Measurements from ENCODE around the gene METTL25. TPM values are rescaled to one million over a fixed set of nuclear protein-coding genes. Genes with fewer than 3 reads are reported as not detected.

The METTL25 gene
- total RNA-seq, 4 donors from 2014 or later, result 11.4 to 24.7 (median 20.0) TPM

DNA sequence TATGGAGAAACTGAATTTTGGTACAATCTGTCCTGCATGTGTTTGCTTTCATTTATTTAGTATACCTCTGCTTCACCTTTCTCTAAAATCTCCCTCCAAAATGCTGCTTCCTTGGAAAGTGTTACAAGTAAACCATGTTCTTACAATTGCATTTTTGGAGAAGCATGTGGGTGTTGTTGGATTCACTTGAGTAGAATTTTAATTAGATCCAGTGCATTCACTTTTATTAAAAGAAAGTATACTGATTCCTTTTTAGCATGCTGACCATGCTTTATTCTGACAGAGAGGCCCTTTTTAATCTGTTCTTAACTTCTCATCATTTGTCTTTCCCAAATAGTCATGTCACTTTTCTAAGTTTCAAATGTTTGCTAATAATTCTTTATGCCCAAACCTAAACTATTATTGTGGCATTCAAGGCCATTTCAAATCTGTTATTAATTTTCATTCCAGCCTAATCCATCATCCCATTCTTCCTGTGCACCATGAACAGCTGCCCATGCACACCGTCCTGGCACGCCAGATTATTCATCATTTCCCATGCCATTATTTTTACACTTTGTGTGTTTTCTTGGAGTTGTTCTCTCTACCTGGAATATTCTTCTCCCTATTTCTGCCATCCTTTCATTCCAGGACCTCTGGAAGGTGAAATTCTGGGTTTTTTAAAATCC is 90.7 kb downstream of the METTL25 start:
- Histone ChIP-seq H3K4me3 (no peak overlapping the region), H3K27ac (no peak overlapping the region), H3K9me3 (no peaks in the 10 kb centered on the region), H3K27me3 (no peaks in the 10 kb centered on the region), H3K4me1 (no peaks in the 10 kb centered on the region), H3K36me3 (no peaks in the 10 kb centered on the region)
- no peak for TF ChIP-seq POLR2A (IDR thresholded peaks at IDR 0.05)
- TF ChIP-seq, protein P1, sequence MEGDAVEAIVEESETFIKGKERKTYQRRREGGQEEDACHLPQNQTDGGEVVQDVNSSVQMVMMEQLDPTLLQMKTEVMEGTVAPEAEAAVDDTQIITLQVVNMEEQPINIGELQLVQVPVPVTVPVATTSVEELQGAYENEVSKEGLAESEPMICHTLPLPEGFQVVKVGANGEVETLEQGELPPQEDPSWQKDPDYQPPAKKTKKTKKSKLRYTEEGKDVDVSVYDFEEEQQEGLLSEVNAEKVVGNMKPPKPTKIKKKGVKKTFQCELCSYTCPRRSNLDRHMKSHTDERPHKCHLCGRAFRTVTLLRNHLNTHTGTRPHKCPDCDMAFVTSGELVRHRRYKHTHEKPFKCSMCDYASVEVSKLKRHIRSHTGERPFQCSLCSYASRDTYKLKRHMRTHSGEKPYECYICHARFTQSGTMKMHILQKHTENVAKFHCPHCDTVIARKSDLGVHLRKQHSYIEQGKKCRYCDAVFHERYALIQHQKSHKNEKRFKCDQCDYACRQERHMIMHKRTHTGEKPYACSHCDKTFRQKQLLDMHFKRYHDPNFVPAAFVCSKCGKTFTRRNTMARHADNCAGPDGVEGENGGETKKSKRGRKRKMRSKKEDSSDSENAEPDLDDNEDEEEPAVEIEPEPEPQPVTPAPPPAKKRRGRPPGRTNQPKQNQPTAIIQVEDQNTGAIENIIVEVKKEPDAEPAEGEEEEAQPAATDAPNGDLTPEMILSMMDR (IDR thresholded peaks at IDR 0.05), result no peak
- no peak for DNase-seq

DNA sequence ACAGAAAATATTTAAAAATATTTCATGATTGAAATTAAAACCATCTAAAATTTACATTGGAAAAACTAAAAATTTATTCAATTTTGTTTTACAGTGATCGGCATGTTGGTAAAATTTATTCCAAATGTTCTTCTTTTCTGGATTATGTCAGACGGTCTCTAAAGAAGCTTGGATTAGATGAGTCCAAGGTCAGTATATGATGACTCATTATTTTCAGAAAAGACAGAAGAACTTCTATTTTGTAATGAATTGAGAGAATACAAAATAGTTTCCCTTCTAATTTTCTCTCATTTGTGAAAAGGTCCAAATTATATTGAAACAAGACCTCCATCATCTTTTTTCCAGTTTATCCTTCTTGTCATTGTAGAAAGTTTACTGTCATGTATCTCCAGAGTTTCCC is 98.3 kb downstream of the METTL25 start:
- H3K9me3 ChIP-seq, result no peaks in the 10 kb centered on the region
- no peak overlapping the region for H3K27ac ChIP-seq

DNA sequence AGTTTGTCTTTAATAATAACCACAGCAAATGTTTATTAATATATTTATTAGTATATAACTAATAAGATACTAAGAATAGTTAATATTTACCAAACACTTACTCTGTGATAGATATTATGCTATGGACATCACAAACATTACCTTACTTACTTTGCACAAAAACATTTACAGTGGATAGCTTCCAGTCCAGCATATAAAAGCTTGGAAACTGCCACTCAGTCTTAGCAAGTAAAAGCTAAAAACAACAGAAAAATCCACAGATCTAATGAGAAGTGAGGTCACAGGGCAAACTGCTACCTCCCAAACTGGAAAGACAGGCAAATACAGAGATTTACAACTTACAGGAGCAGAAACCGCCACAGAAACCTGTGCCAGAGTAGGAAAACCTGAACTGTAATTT is 99.8 kb downstream of the METTL25 start:
- H3K27me3 ChIP-seq, result no peaks in the 10 kb centered on the region
- no peaks in the 10 kb centered on the region for H3K4me1 ChIP-seq
- H3K4me3 ChIP-seq, result no peak overlapping the region
- peaks cover 0 to 12% (median 0%) of the 10 kb centered on the region in 3 donors for H3K36me3 ChIP-seq
- no peak overlapping the region for H3K27ac ChIP-seq
- H3K9me3 ChIP-seq, result no peaks in the 10 kb centered on the region
- TF ChIP-seq POLR2A (IDR thresholded peaks at IDR 0.05), result no peak
- TF ChIP-seq, protein P1 (IDR thresholded peaks at IDR 0.05), result no peak
- no peak for DNase-seq

More for the DNA sequence above, 98.3 kb downstream of the METTL25 start:
- no peak overlapping the region for H3K4me3 ChIP-seq
- no peak for DNase-seq
- TF ChIP-seq POLR2A (IDR thresholded peaks at IDR 0.05), result no peak
- TF ChIP-seq, protein P1 (IDR thresholded peaks at IDR 0.05), result no peak
- peaks cover 0 to 12% (median 0%) of the 10 kb centered on the region in 3 donors for H3K36me3 ChIP-seq
- H3K27me3 ChIP-seq, result no peaks in the 10 kb centered on the region
- H3K4me1 ChIP-seq, result no peaks in the 10 kb centered on the region

DNA sequence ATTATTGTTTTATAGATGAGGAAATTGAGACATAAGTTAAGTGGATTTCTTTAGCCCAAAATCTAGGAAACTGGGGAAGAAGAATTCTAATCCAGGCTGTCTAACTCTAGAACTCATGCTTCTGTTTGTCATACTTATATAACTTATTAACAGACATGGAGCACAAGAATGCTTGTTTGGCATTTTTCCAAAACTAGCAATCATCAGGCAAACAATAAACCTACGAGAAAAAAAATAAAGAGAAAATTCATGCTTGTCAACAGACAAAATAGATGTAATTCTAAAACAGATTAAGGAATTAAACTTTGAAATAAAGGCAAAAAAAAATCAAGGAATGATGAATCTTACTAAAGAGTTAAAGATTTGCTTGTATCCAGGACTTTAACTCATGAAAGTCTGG is 103.1 kb downstream of the METTL25 start:
- Histone ChIP-seq H3K36me3 (peaks cover 0 to 12% (median 0%) of the 10 kb centered on the region in 3 donors), H3K27me3 (no peaks in the 10 kb centered on the region), H3K4me1 (no peaks in the 10 kb centered on the region), H3K4me3 (no peak overlapping the region), H3K27ac (no peak overlapping the region), H3K9me3 (no peaks in the 10 kb centered on the region)
- no peak for TF ChIP-seq POLR2A (IDR thresholded peaks at IDR 0.05)
- TF ChIP-seq, protein P1 (IDR thresholded peaks at IDR 0.05), result no peak
- DNase-seq, result no peak

- Histone ChIP-seq H3K9me3 (no peaks in the 10 kb centered on the region), H3K4me3 (no peak overlapping the region), H3K27ac (no peak overlapping the region), H3K27me3 (no peaks in the 10 kb centered on the region), H3K36me3 (peaks cover 0 to 12% (median 0%) of the 10 kb centered on the region in 3 donors), H3K4me1 (no peaks in the 10 kb centered on the region)
- no peak for DNase-seq
- TF ChIP-seq, protein P1 (IDR thresholded peaks at IDR 0.05), result no peak
- no peak for TF ChIP-seq POLR2A (IDR thresholded peaks at IDR 0.05)
Measured at GRCh38 chr12:82461836-82462235, 103.5 kb downstream of the METTL25 start.
